BE2C (cell line): ENCODE measurements around the gene BCL7B.
A peak's percentile ranks its signal among the peaks of the same experiment; 100 is the strongest.

Source experiments
- DNase-seq: peaks from one replicate; pipeline ENCODE4 v3.0.0-alpha.2; 2020
- H3K27me3 ChIP-seq: fragments of 250-450 bp; sonication (Bioruptor Pico); 2 replicates; pipeline ENCODE4 v1.5.1; 2020; ENCODE audit warnings: mild to moderate bottlenecking
- H3K36me3 ChIP-seq: fragments of 250-450 bp; sonication (Bioruptor Pico); 2 replicates; pipeline ENCODE4 v1.5.1; 2020; ENCODE audit warnings: mild to moderate bottlenecking
- H3K4me1 ChIP-seq: fragments of 250-450 bp; sonication (Bioruptor Pico); 2 replicates; pipeline ENCODE4 v1.5.1; 2020
- H3K4me3 ChIP-seq: 2 replicates; pipeline ENCODE4 v1.5.1; 2011; ENCODE audit warnings: low read depth, low read length
- H3K9me3 ChIP-seq: fragments of 250-450 bp; sonication (Bioruptor Pico); 2 replicates; pipeline ENCODE4 v1.5.1; 2020
- TF ChIP-seq, protein P1 (sequence below): IDR thresholded peaks from 2 replicates; pipeline ENCODE4 v1.5.1; 2012; ENCODE audit warnings: mild to moderate bottlenecking, low read depth, low read length

Gene BCL7B

DNA sequence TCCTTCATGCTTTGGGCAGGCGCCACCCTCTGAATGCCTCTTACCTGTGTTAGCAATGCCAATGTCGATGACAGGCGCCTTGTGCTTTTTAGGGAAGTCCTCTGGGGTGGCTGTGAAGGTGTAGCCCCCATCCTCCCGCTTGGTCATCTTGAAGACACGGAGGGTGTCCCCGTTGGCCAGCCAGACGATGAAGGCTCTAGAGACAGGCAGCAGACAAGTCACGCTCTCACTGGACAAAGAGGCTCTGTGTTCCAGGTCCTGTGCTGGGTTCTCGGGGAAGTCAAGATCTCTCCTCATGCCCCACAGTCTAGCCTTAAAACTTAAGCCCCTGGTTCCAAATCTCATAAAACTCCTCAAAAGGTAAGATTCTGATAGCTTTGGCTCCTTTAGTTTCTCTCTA lies 15.8 kb upstream of the BCL7B start:
- Histone ChIP-seq H3K27me3 (no peaks in the 10 kb centered on the region), H3K4me1 (no peaks in the 10 kb centered on the region), H3K4me3 (no peak overlapping the region), H3K9me3 (no peaks in the 10 kb centered on the region), H3K36me3 (peaks cover 53% of the 10 kb centered on the region)
- TF ChIP-seq, protein P1, sequence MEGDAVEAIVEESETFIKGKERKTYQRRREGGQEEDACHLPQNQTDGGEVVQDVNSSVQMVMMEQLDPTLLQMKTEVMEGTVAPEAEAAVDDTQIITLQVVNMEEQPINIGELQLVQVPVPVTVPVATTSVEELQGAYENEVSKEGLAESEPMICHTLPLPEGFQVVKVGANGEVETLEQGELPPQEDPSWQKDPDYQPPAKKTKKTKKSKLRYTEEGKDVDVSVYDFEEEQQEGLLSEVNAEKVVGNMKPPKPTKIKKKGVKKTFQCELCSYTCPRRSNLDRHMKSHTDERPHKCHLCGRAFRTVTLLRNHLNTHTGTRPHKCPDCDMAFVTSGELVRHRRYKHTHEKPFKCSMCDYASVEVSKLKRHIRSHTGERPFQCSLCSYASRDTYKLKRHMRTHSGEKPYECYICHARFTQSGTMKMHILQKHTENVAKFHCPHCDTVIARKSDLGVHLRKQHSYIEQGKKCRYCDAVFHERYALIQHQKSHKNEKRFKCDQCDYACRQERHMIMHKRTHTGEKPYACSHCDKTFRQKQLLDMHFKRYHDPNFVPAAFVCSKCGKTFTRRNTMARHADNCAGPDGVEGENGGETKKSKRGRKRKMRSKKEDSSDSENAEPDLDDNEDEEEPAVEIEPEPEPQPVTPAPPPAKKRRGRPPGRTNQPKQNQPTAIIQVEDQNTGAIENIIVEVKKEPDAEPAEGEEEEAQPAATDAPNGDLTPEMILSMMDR: no peak
- no peak for DNase-seq

DNA sequence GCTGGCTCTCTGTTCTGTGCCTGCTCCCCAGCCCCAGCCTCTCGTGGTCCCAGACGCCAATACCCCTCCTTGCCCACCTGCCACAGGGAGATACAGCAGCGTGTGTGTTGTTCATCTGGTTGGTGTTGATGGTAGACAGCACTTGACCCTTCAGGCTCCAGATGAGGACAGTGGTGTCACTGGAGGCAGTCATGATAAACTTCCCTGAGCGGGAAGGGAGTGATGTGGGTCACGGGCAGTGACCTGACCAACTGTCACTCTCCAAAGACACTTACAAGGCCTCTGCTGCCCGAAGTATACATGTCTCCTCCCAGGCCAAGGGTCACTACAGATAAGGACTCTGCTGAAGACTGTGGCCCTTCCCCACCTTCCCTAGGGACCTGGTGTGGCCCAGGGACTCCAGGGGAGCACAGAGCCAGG lies 15.3 kb upstream of the BCL7B start:
- Histone ChIP-seq H3K36me3 (peaks cover 53% of the 10 kb centered on the region), H3K4me1 (no peaks in the 10 kb centered on the region), H3K27me3 (no peaks in the 10 kb centered on the region), H3K9me3 (no peaks in the 10 kb centered on the region), H3K4me3 (no peak overlapping the region)
- TF ChIP-seq, protein P1: no peak
- no peak for DNase-seq

GRCh38 chr7:73570977-73571376 lies 13.5 kb upstream of the BCL7B start:
- Histone ChIP-seq H3K4me1 (no peaks in the 10 kb centered on the region), H3K9me3 (no peaks in the 10 kb centered on the region), H3K36me3 (peaks cover 48% of the 10 kb centered on the region), H3K4me3 (no peak overlapping the region), H3K27me3 (no peaks in the 10 kb centered on the region)
- no peak for DNase-seq
- TF ChIP-seq, protein P1: no peak

GRCh38 chr7:73570521-73570920 lies 13.0 kb upstream of the BCL7B start:
- DNase-seq: no peak
- H3K9me3 ChIP-seq: no peaks in the 10 kb centered on the region
- H3K27me3 ChIP-seq: no peaks in the 10 kb centered on the region
- H3K4me1 ChIP-seq: no peaks in the 10 kb centered on the region
- TF ChIP-seq, protein P1: no peak
- peaks cover 48% of the 10 kb centered on the region for H3K36me3 ChIP-seq
- H3K4me3 ChIP-seq: no peak overlapping the region

- Histone ChIP-seq H3K36me3 (peaks cover 44% of the 10 kb centered on the region), H3K4me3 (no peak overlapping the region), H3K27me3 (peaks cover 4% of the 10 kb centered on the region; the same call in 1 of the 2 replicates), H3K4me1 (no peaks in the 10 kb centered on the region), H3K9me3 (no peaks in the 10 kb centered on the region)
- TF ChIP-seq, protein P1: 0 out of 2 replicates have a peak, but pooled peaks have one; percentile 9
- DNase-seq: no peak
Measured at GRCh38 chr7:73569042-73569608, 11.6 kb upstream of the BCL7B start.

DNA sequence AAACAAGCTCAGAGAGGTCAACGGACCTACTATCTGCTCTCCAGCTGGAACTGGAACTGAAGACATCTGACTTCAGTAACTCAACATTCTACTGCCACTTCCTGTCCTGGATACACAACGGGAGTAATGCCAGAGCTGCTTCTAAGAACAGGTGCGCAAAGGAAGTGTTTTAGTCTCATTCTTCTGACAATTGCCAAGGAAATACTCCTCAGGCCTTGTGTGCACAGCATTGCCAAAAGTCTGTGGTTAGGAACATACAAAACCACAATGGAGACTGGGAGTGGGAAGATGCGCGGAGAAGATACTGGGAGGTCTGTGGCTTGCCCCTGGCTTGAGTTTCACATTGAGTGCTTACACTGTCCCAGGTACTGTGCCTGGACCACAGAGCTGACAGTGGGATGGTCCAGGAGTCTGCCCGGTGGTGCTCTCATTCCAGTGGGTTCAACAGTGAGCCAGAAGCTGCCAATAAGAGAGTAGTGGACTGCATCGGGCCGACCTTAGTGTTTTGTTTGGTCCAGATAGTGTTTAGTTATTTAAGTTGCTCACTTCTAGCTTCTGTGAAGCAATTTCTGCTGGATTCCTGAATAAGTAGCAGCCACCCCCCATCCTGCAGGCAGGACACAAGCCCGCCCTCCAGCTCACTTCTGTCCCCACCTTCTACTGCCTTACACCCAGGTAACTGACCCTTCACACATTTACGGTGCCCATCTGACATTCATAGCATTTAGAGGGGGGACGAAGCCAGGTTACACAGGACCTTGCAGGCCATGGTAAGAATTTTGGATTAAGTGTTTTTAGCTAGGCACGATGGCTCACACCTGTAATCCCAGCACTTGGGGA lies 10.6 kb upstream of the BCL7B start:
- H3K4me1 ChIP-seq: no peaks in the 10 kb centered on the region
- H3K9me3 ChIP-seq: no peaks in the 10 kb centered on the region
- H3K4me3 ChIP-seq: no peak overlapping the region
- TF ChIP-seq, protein P1: no peak
- H3K27me3 ChIP-seq: peaks cover 4% of the 10 kb centered on the region; the same call in 1 of the 2 replicates
- H3K36me3 ChIP-seq: peaks cover 33% of the 10 kb centered on the region
- DNase-seq: no peak
